Loucy (cell line): ENCODE results near the gene EIF4EBP2.

ENCODE experiments used
- H2AFZ ChIP-seq: fragments of 200-600 bp; sonication (generic); 2 replicates; pipeline ENCODE4 v1.6.0; 2016; ENCODE audit warnings: antibody characterized with exemption, mild to moderate bottlenecking, low read length, moderate library complexity
- H3F3A ChIP-seq: fragments of 200-600 bp; 2 replicates; pipeline ENCODE4 v1.6.0; 2016; ENCODE audit warnings: antibody characterized with exemption, low read depth, mild to moderate bottlenecking
- H3K27me3 ChIP-seq: fragments of 200-600 bp; sonication (generic); 2 replicates; pipeline ENCODE4 v1.6.1; 2014; ENCODE audit warnings: low read length, mild to moderate bottlenecking; ENCODE audit not compliant: insufficient read depth, poor library complexity, severe bottlenecking
- H3K36me3 ChIP-seq: fragments of 200-600 bp; sonication (generic); 2 replicates; pipeline ENCODE4 v1.6.1; 2016; ENCODE audit warnings: low read length; ENCODE audit not compliant: insufficient read depth
- H3K4me1 ChIP-seq: fragments of 200-600 bp; sonication (generic); 2 replicates; pipeline ENCODE4 v1.5.1; 2014; ENCODE audit warnings: low read length, mild to moderate bottlenecking; ENCODE audit not compliant: insufficient read depth, poor library complexity, severe bottlenecking
- H3K4me2 ChIP-seq: fragments of 200-600 bp; sonication (generic); 2 replicates; pipeline ENCODE4 v1.6.0; 2014; ENCODE audit warnings: antibody characterized with exemption, low read length, low read depth, mild to moderate bottlenecking; ENCODE audit not compliant: poor library complexity, severe bottlenecking
- H3K4me3 ChIP-seq: fragments of 200-600 bp; sonication (generic); 2 replicates; pipeline ENCODE4 v1.5.1; 2014; ENCODE audit warnings: low read length, mild to moderate bottlenecking, mixed read lengths; ENCODE audit not compliant: poor library complexity, severe bottlenecking
- H3K79me2 ChIP-seq: fragments of 200-600 bp; sonication (generic); 2 replicates; pipeline ENCODE4 v1.6.1; 2014; ENCODE audit warnings: low read length; ENCODE audit not compliant: insufficient read depth
- H3K9ac ChIP-seq: fragments of 200-600 bp; sonication (generic); 2 replicates; pipeline ENCODE4 v1.6.0; 2014; ENCODE audit warnings: mild to moderate bottlenecking, low read depth, low read length, moderate library complexity; ENCODE audit not compliant: poor library complexity, severe bottlenecking
- H3K9me2 ChIP-seq: fragments of 200-600 bp; sonication (generic); replicated peaks from 2 replicates; pipeline ENCODE4 v1.6.1; 2016; ENCODE audit warnings: low read depth, low read length, mixed read lengths
- H3K9me3 ChIP-seq: fragments of 200-600 bp; sonication (generic); 2 replicates; pipeline ENCODE4 v1.6.1; 2014; ENCODE audit warnings: mild to moderate bottlenecking, antibody characterized with exemption, low read length, low read depth; ENCODE audit not compliant: insufficient read depth
- H4K20me1 ChIP-seq: fragments of 200-600 bp; sonication (generic); 2 replicates; pipeline ENCODE4 v1.6.0; 2014; ENCODE audit warnings: antibody characterized with exemption, low read length, mild to moderate bottlenecking; ENCODE audit not compliant: insufficient read depth, poor library complexity, severe bottlenecking
- EZH2phosphoT487 ChIP-seq: fragments of 200-600 bp; IDR thresholded peaks from 2 replicates; pipeline ENCODE4 v1.6.1; 2018; ENCODE audit warnings: antibody characterized with exemption, mild to moderate bottlenecking, moderate library complexity, borderline replicate concordance
- TF ChIP-seq, protein P1 (sequence below): fragments of 200-600 bp; sonication (generic); conservative IDR thresholded peaks from 2 replicates; pipeline ENCODE4 v1.5.1; 2014; ENCODE audit warnings: mild to moderate bottlenecking, antibody characterized with exemption, low read length

EIF4EBP2 gene

GRCh38 chr10:70405037-70405824 is 1.3 kb downstream of the EIF4EBP2 start:
- H3K79me2 ChIP-seq: peaks cover 52% of the 10 kb centered on the region

DNA sequence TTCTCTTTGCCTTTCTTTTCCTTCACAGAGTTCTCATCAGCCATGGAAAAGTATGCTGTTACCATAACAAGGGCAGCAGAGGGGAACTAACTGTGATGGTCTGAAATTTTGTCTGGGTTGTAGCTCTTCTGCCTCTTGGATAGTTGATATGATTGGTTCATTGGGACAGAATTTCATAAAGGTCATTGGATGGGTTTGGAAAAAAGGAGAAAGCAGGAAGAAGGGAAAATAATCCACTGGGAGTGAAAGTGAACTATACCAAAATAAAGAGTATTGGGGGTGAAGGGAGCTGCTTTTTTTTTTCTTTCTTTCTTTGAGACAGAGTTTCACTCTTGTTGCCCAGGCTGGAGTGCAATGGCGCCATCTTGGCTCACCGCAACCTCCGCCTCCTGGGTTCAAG is 5.8 kb downstream of the EIF4EBP2 start:
- Histone ChIP-seq H3K9me3 (no peaks in the 10 kb centered on the region), H3K36me3 (no peaks in the 10 kb centered on the region), H3K9ac (no peak overlapping the region), H3K4me3 (peak overlapping the region; percentile 48), H3K79me2 (peaks cover 88% of the 10 kb centered on the region), H3F3A (no peaks in the 10 kb centered on the region), H3K9me2 (no peaks in the 10 kb centered on the region), H3K27me3 (no peaks in the 10 kb centered on the region), H3K4me2 (peak overlapping the region; percentile 72), H2AFZ (no peak overlapping the region), H4K20me1 (peaks cover 77% of the 10 kb centered on the region), H3K4me1 (peaks cover 45% of the 10 kb centered on the region)
- TF ChIP-seq, protein P1, sequence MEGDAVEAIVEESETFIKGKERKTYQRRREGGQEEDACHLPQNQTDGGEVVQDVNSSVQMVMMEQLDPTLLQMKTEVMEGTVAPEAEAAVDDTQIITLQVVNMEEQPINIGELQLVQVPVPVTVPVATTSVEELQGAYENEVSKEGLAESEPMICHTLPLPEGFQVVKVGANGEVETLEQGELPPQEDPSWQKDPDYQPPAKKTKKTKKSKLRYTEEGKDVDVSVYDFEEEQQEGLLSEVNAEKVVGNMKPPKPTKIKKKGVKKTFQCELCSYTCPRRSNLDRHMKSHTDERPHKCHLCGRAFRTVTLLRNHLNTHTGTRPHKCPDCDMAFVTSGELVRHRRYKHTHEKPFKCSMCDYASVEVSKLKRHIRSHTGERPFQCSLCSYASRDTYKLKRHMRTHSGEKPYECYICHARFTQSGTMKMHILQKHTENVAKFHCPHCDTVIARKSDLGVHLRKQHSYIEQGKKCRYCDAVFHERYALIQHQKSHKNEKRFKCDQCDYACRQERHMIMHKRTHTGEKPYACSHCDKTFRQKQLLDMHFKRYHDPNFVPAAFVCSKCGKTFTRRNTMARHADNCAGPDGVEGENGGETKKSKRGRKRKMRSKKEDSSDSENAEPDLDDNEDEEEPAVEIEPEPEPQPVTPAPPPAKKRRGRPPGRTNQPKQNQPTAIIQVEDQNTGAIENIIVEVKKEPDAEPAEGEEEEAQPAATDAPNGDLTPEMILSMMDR: no peak
- TF ChIP-seq EZH2phosphoT487: no peak

More at GRCh38 chr10:70405037-70405824, 1.3 kb downstream of the EIF4EBP2 start:
- Histone ChIP-seq H3K36me3 (no peaks in the 10 kb centered on the region), H3K9me2 (no peaks in the 10 kb centered on the region), H3K4me1 (peaks cover 30% of the 10 kb centered on the region), H3K9me3 (no peaks in the 10 kb centered on the region), H2AFZ (no peak overlapping the region), H3K4me3 (peak overlapping the region; percentile 84), H3K27me3 (no peaks in the 10 kb centered on the region), H3F3A (no peaks in the 10 kb centered on the region), H3K9ac (peak overlapping the region; percentile 83), H3K4me2 (peak overlapping the region; percentile 91), H4K20me1 (peaks cover 47% of the 10 kb centered on the region)
- TF ChIP-seq, protein P1: no peak
- TF ChIP-seq EZH2phosphoT487: no peak

GRCh38 chr10:70410608-70411007 is 6.7 kb downstream of the EIF4EBP2 start:
- Histone ChIP-seq H3K27me3 (no peaks in the 10 kb centered on the region), H3K4me3 (no peak overlapping the region), H4K20me1 (peaks cover 77% of the 10 kb centered on the region), H3K9me3 (no peaks in the 10 kb centered on the region), H3K4me2 (peak overlapping the region; percentile 36), H3K4me1 (peaks cover 44% of the 10 kb centered on the region), H3K9ac (no peak overlapping the region), H3F3A (no peaks in the 10 kb centered on the region), H3K79me2 (peaks cover 88% of the 10 kb centered on the region), H3K36me3 (no peaks in the 10 kb centered on the region), H2AFZ (no peak overlapping the region), H3K9me2 (no peaks in the 10 kb centered on the region)
- TF ChIP-seq, protein P1: no peak
- TF ChIP-seq EZH2phosphoT487: no peak
